GM18507 (cell line): ENCODE data around the gene COL1A1.

ENCODE experiments used
- DNase-seq: peaks from one replicate; pipeline ENCODE4 v3.0.0; 2011; ENCODE audit warnings: low read depth; ENCODE audit not compliant: insufficient read length; ENCODE audit errors: extremely low spot score
- FAIRE-seq: peaks from 2 replicates; lab custom pipeline; 2011; peaks lifted over from hg19 to GRCh38; lab: Jason Lieb, UNC

COL1A1 gene

DNA sequence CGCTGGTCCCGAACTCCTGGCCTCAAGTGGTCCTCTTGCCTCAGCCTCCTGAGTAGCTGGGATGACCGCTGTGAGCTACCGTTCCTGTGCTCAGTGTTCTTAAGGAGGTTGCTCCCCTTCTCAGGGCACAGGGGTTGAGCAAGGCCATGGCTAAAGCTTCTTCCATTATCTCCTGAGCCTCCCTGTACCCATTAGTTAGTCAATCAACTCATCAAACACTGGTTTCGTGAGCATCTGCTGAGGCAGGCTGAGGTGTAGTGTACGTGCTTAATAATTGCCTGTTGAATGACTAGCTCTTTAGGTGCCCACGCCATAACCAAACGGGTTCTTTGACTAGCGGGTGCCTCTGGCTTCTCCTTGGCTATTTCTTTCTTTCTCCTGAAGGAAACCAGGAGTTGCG lies 24.0 kb downstream of the COL1A1 start:
- FAIRE-seq (no peak), DNase-seq (no peak)

DNA sequence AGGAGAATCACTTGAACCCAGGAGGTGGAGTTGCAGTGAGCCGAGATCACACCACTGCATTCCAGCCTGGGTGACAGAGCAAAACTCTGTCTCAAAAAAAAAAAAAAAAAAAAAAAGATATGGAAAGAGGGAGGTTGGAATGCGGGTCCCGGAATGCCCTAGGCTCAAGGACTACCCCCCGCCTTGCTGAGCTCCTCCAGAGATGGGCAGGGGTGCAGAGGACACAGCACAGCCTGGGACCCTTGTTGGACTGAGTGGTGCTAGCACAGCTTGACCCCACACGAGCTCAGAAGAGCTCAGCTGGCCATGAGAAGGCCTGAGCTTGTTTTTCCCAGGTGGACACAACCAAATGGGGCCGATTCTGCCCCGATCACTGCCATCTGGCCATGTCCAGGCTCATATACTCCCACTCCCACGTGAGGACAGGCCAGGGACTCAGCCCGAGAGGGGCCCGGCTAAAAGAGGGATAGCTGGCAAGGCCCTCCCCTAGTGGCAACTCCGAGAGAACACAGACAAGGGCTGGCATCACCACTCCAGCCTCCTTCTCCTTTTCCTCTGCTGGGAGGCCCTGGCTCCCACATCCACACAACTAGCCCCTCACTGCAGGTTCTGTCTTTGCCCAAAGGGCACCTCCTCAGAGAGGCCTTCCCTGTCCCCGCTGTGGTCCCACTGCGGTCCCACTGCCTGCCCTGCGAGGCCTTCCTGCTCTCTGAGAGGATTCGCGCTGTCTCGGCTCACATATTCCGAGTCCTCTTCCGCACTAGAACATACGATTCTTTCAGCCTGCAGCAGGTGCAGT lies 24.7 kb downstream of the COL1A1 start:
- DNase-seq (no peak), FAIRE-seq (no peak)

- no peak for DNase-seq
- no peak for FAIRE-seq
Observed at GRCh38 chr17:50175035-50175807, 26.2 kb downstream of the COL1A1 start.

DNA sequence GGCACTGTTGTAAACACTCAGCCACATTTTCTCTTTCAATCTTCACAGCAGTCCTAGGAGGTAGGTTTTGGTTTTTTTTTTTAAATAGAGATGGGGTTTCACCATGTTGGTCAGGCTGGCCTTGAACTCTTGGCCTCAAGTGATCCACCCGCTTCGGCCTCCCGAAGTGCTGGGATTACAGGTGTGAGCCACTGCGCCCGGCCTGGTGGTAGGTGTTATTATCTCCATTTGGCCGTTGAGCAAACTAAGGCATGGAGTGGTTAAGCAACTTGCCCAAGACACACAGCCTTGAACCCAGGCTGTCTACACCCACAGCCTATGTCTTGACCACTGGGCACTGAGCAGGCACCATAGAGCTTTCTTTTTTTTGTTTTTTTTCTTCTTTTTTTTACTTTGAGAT lies 27.0 kb downstream of the COL1A1 start:
- DNase-seq (no peak), FAIRE-seq (no peak)

- DNase-seq (no peak), FAIRE-seq (no peak)
Observed at GRCh38 chr17:50173335-50173941, 28.0 kb downstream of the COL1A1 start.

DNA sequence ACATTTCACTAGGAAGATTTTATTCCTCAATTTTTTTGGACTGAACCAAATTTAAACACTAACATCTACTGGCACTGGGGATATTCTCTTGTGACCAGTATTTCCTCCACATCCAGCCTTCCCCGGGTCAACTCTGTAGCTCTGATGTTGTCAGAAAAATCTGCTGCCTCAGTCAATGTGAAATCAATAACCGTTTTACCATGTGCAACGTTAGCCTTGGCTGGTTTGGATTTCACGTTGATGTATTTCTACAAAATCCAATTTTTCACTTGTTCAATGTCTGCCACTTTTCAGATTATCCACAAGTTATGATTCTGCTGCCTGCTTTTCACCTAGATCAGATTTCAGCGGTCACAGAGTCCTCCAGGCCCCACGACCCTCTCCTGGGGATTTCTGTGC lies 28.5 kb downstream of the COL1A1 start:
- FAIRE-seq = no peak

GRCh38 chr17:50172130-50172529 lies 29.3 kb downstream of the COL1A1 start:
- no peak for FAIRE-seq

More for the DNA sequence above, 28.5 kb downstream of the COL1A1 start:
- no peak for DNase-seq

GRCh38 chr17:50171371-50172071 lies 29.9 kb downstream of the COL1A1 start:
- DNase-seq = no peak
- no peak for FAIRE-seq

More at GRCh38 chr17:50172130-50172529, 29.3 kb downstream of the COL1A1 start:
- DNase-seq = no peak

DNA sequence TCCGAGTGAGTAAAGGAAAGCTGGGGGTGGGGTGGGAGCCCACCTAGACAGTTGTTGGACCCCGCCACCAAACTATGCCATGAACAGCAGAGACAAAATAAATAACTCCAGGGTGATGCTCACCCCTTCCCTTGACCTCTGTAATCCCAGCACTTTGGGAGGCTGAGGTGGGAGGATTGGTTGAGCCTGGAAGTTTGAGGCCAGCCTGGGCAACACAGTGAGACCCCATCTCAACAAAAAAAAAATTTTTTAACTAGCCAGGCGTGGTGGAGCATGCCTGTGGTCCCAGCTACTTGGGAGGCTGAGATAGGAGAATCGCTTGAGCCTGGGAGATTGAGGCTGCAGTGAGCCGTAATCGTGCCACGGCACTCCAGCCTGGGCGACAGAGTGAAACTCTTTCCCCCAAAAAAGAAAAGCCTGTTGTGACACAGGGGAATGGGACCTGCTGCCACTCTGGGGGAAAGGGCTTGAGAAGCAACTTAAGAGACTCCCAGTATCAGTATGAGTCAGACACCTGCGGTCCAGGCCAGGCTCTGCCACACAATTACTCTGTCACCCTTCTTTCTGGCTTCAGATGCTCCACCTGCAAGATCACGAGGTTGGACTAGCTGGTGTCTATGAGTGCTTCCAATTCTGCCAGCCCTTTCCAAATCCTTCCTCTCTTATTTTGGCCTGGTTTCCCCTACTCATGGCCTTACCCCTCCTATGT lies 30.6 kb downstream of the COL1A1 start:
- peak; percentile 92 for FAIRE-seq

DNA sequence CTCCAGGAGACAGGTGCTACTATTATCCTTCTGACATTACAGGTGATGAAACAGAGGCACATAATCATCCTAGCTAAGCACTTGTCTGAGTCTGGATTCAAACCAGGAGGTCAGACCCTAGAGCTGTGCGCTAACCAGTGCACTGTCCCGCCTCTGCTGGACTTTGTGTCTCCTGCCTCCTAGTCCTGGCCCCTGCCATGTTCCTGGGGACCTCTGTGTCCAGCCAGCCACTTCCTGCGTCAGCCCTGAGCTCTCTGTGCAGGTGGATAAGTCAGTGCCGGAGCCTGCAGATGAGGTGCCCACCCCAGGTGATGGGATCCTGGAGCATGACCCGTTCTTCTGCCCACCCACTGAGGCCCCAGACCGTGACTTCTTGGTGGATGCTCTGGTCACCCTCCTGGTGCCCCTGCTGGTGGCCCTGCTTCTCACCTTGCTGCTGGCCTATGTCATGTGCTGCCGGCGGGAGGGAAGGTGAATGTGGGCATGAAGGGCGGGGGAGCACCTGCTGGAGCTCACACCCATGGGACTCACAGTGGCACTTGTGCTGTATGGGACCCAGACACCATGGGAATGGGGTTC lies 31.5 kb downstream of the COL1A1 start:
- DNase-seq (no peak), FAIRE-seq (no peak)

More for the DNA sequence above, 30.6 kb downstream of the COL1A1 start:
- no peak for DNase-seq

- DNase-seq (no peak), FAIRE-seq (peak; percentile 87)
Observed at GRCh38 chr17:50169121-50169764, 32.2 kb downstream of the COL1A1 start.

DNA sequence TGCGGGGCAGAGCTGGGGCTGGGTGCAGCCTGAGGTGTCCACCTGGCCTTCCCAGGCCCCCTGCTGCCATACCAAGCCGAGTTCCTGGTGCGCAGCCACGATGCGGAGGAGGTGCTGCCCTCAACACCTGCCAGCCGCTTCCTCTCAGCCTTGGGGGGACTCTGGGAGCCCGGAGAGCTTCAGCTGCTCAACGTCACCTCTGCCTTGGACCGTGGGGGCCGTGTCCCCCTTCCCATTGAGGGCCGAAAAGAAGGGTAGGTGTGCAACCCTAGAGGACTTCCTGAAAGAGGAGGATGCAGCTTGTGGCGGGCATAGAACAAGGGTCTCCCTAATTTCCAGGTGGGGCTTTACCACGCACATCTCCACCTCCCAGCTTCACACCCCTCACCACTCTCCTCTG lies 33.1 kb downstream of the COL1A1 start:
- no peak for DNase-seq
- no peak for FAIRE-seq

GRCh38 chr17:50167371-50167770 lies 34.1 kb downstream of the COL1A1 start:
- FAIRE-seq (no peak), DNase-seq (no peak)

GRCh38 chr17:50166518-50167181 lies 34.8 kb downstream of the COL1A1 start:
- no peak for DNase-seq
- no peak for FAIRE-seq

DNA sequence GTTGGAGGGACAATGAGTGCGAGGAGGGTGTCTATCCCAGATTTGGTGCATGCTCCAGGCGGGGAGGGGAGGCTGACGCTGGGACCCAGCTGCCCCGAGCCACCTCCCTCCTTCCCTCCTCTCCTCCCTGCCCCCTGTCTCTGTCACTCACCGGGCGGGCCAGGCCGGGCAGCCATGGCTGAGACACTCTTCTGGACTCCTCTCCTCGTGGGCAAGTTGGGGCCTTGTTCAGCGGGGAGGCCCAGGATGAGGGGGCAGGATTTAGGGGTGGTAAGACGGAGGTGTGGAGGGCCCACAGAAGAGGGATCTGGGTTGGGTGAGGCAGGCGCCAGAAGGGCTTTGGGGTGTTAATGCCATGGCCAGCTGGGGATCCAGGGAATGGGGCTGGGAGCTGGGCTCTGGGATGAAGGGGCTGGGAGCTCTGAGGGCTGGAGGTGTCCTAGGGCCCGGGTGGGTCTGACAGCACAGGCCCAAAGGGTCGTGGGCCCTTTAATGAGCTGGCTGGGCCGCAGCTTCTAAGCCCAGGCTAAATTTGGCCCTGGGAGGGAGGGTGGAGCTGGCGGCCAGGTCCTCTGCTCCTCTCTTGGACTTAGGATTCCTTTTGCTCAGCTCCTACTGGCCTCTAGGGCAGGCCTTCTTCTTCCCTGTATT lies 35.4 kb downstream of the COL1A1 start, which contains the start of gene SGCA:
Gene SGCA (plus strand): TSS at position 139 of the 651 bp plus-strand sequence. CDS start 36 bp downstream, at position 175.
- DNase-seq = no peak
- FAIRE-seq = no peak

DNA sequence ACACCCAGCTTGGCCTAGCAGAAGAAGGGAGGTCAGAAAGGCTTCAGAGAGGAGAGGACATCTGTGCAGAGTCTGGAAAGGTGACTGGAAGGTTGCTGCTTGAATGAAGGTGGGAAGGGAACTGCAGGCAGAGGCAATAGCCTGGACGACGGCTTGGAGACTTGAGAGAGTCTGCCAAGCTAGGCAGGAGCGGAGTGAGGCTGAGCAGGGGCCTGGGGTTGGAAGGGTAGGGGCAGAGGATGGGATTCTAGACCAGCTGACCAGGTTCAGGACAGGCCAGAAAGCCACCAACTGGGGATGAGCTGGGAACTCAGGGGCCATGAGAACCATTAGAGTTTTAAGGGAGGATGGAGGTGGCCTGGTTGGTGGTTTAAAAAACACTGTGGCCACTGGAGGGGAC lies 36.0 kb downstream of the COL1A1 start:
- FAIRE-seq = no peak
- DNase-seq = no peak

GRCh38 chr17:50165066-50165465 lies 36.4 kb downstream of the COL1A1 start:
- FAIRE-seq (no peak), DNase-seq (no peak)

- no peak for FAIRE-seq
Observed at GRCh38 chr17:50164697-50164988, 36.8 kb downstream of the COL1A1 start.

More at GRCh38 chr17:50164697-50164988, 36.8 kb downstream of the COL1A1 start:
- DNase-seq = no peak
